GM23338 (cell line): Measurements from ENCODE around the gene NOP58. TPM values are rescaled to one million over a fixed set of nuclear protein-coding genes. Genes with fewer than 3 reads are reported as not detected.

Source experiments
- ATAC-seq: fragments of 200-7000 bp; cut with Tn5 transposase; 3 replicates; pipeline ENCODE4 v1.9.1; 2020
- DNase-seq: peaks from one replicate; pipeline ENCODE4 v3.0.0-alpha.2; 2015; ENCODE audit warnings: low spot score
- H2AFZ ChIP-seq: fragments of 200-600 bp; sonication (generic); 2 replicates; pipeline ENCODE4 v1.8.0; 2016; ENCODE audit warnings: antibody characterized with exemption, mild to moderate bottlenecking, moderate library complexity
- H3F3A ChIP-seq: fragments of 200-600 bp; sonication (generic); replicated peaks from 2 replicates; pipeline ENCODE4 v1.8.0; 2017; ENCODE audit warnings: antibody characterized with exemption, mixed run types, low read depth
- H3K27ac ChIP-seq: fragments of 200-600 bp; sonication (generic); 2 replicates; pipeline ENCODE4 v1.6.1; 2016; ENCODE audit warnings: low read depth
- H3K27me3 ChIP-seq: fragments of 200-600 bp; sonication (generic); 2 replicates; pipeline ENCODE4 v1.8.0; 2016; ENCODE audit warnings: mild to moderate bottlenecking, mixed run types, moderate library complexity; ENCODE audit not compliant: insufficient read depth
- H3K36me3 ChIP-seq: fragments of 200-600 bp; sonication (generic); 2 replicates; pipeline ENCODE4 v1.8.0; 2016; ENCODE audit warnings: mild to moderate bottlenecking; ENCODE audit not compliant: insufficient read depth
- H3K4me1 ChIP-seq: fragments of 200-600 bp; sonication (generic); 2 replicates; pipeline ENCODE4 v1.8.0; 2016; ENCODE audit warnings: mild to moderate bottlenecking, moderate library complexity; ENCODE audit not compliant: insufficient read depth
- H3K4me2 ChIP-seq: fragments of 200-600 bp; sonication (generic); 2 replicates; pipeline ENCODE4 v1.7.1; 2017; ENCODE audit warnings: mixed run types
- H3K4me3 ChIP-seq: fragments of 200-600 bp; sonication (generic); 2 replicates; pipeline ENCODE4 v1.6.1; 2016; ENCODE audit warnings: mixed run types
- H3K79me2 ChIP-seq: fragments of 200-600 bp; sonication (generic); replicated peaks from 2 replicates; pipeline ENCODE4 v1.8.0; 2017; ENCODE audit warnings: mild to moderate bottlenecking; ENCODE audit not compliant: insufficient read depth
- H3K9me2 ChIP-seq: fragments of 200-600 bp; sonication (generic); 2 replicates; pipeline ENCODE4 v1.8.0; 2017; ENCODE audit not compliant: insufficient read depth
- H4K20me1 ChIP-seq: fragments of 200-600 bp; sonication (generic); replicated peaks from 2 replicates; pipeline ENCODE4 v1.8.0; 2017; ENCODE audit warnings: mild to moderate bottlenecking; ENCODE audit not compliant: insufficient read depth
- H3K27ac Mint-ChIP-seq: 2 replicates; pipeline ENCODE4 v1.8.0; 2020; ENCODE audit warnings: inconsistent platforms, mild to moderate bottlenecking, moderate library complexity, mixed read lengths
- H3K27me3 Mint-ChIP-seq: 3 replicates; pipeline ENCODE4 v1.8.0; 2022; ENCODE audit warnings: low read depth, mild to moderate bottlenecking, moderate library complexity, mixed read lengths, inconsistent platforms; ENCODE audit not compliant: insufficient read depth, poor library complexity
- H3K36me3 Mint-ChIP-seq: 3 replicates; pipeline ENCODE4 v1.8.0; 2021; ENCODE audit warnings: low read depth, mild to moderate bottlenecking, inconsistent platforms, moderate library complexity, mixed read lengths
- H3K4me1 Mint-ChIP-seq: 3 replicates; pipeline ENCODE4 v1.8.0; 2020; ENCODE audit warnings: mild to moderate bottlenecking, inconsistent platforms, mixed read lengths
- H3K4me3 Mint-ChIP-seq: 3 replicates; pipeline ENCODE4 v1.8.0; 2021; ENCODE audit warnings: moderate library complexity, mild to moderate bottlenecking, inconsistent platforms, mixed read lengths
- H3K9me3 Mint-ChIP-seq: 3 replicates; pipeline ENCODE4 v1.8.0; 2020; ENCODE audit warnings: moderate library complexity, mild to moderate bottlenecking, inconsistent platforms, mixed read lengths
- CREB1 ChIP-seq: fragments of 250-450 bp; sonication (Bioruptor Pico); IDR thresholded peaks from 2 replicates; pipeline ENCODE4 v1.5.0; 2020; ENCODE audit warnings: low read depth, mild to moderate bottlenecking, moderate library complexity
- CTCF ChIP-seq, 2 experiments: fragments of 200-600 bp in 1 of 2; sonication (generic) in 1 of 2; conservative IDR thresholded peaks; 2 replicates each; pipeline versions ENCODE4 v1.5.1 to v1.6.1; 2016 to 2017; ENCODE audit warnings: antibody characterized with exemption in 2 of 2, low read depth in 2 of 2, mild to moderate bottlenecking in 2 of 2, moderate library complexity in 1 of 2
- ETS1 ChIP-seq: IDR thresholded peaks from 2 replicates; pipeline ENCODE4 v1.6.1; 2016; ENCODE audit warnings: antibody characterized with exemption
- EZH2 ChIP-seq: fragments of 200-600 bp; sonication (generic); IDR thresholded peaks from one replicate; pipeline ENCODE4 v1.8.0; 2017; ENCODE audit warnings: antibody characterized with exemption, mild to moderate bottlenecking, low read depth; ENCODE audit not compliant: unreplicated experiment
- JUNB ChIP-seq: IDR thresholded peaks from one replicate; pipeline ENCODE4 v1.6.1; 2016; ENCODE audit warnings: antibody characterized with exemption; ENCODE audit not compliant: unreplicated experiment
- NANOG ChIP-seq: IDR thresholded peaks from 2 replicates; pipeline ENCODE4 v1.6.1; 2016; ENCODE audit warnings: antibody characterized with exemption, borderline replicate concordance
- POLR2AphosphoS5 ChIP-seq: IDR thresholded peaks from 2 replicates; pipeline ENCODE4 v1.6.1; 2016; ENCODE audit warnings: antibody characterized with exemption, low read depth
- STAT1 ChIP-seq: IDR thresholded peaks from one replicate; pipeline ENCODE4 v1.6.1; 2016; ENCODE audit warnings: antibody characterized with exemption; ENCODE audit not compliant: unreplicated experiment
- ZNF114 ChIP-seq: fragments of 250-450 bp; sonication (Bioruptor Pico); IDR thresholded peaks from 2 replicates; pipeline ENCODE4 v1.5.0; 2020; ENCODE audit warnings: mild to moderate bottlenecking, moderate library complexity
- ZNF331 ChIP-seq: fragments of 250-450 bp; sonication (Bioruptor Pico); IDR thresholded peaks from 2 replicates; pipeline ENCODE4 v1.5.0; 2020; ENCODE audit warnings: low read depth, mild to moderate bottlenecking, moderate library complexity
- ZNF462 ChIP-seq: fragments of 250-450 bp; sonication (Bioruptor Pico); IDR thresholded peaks from 2 replicates; pipeline ENCODE4 v1.5.0; 2020; ENCODE audit warnings: mild to moderate bottlenecking, moderate library complexity
- polyA plus RNA-seq: library from polyadenylated mRNA; unstranded; fragments of >200 nt; fragmentation: Nextera tagmentation; extraction: Ambion mirVana; gene quantifications from 2 replicates; pipeline ENCODE4 v1.2.1, GENCODE V29; 2016
- total RNA-seq: library from RNA; depleted of rRNA; stranded (reverse); fragments of >200 nt; shearing (Covaris generic); gene quantifications from 2 replicates; pipeline ENCODE4 v1.2.3, GENCODE V29; 2014
- TF ChIP-seq, protein P1 (sequence below): IDR thresholded peaks from one replicate; pipeline ENCODE4 v1.6.1; 2018; ENCODE audit warnings: antibody characterized with exemption; ENCODE audit not compliant: unreplicated experiment

The NOP58 gene
- total and polyA plus RNA-seq, 2 experiments from 2014 or later: 174 to 236 TPM

DNA sequence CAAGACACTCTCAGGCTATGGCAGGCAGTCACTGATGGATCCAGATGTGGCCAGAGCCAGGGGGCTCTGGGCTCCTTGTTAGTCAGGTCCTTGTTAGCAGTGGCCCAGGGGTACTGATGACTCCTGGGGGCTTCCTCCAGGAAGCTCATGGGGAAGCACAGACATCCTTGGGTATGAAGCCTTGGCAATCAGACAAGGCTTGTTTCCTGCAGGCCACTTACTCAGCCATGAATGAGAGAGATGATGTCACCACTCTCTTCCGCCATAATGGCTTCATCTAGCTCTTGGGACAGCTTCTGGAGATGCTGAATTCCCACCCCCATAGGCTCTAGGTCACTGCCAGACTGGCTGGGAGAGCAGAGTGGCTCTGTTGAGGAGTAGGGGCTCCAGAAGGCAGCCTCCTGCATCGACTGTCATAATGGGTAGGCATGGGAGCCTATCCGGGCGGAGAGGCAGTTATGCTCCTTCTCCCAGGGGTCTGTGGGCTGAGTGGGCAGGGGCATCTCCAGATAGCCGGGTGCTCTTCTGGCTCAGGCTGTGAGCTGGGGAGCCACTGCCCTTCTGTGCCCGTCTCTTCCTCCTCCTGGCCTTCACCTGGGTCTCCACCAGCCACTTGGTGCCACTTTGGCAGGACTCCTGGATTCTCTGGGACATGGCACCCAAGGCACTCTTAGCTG, 70.4 kb downstream of the NOP58 start:
- Histone ChIP-seq H3K9me2 (no peaks in the 10 kb centered on the region), H3K79me2 (no peaks in the 10 kb centered on the region), H3F3A (no peaks in the 10 kb centered on the region), H3K27ac (no peak overlapping the region), H3K4me1 (no peaks in the 10 kb centered on the region), H4K20me1 (no peaks in the 10 kb centered on the region), H3K4me2 (no peak overlapping the region), H3K4me3 (no peak overlapping the region), H3K36me3 (no peaks in the 10 kb centered on the region), H3K27me3 (no peaks in the 10 kb centered on the region), H2AFZ (no peak overlapping the region)
- no peaks in the 10 kb centered on the region; the same call in 2 of the 3 replicates for H3K9me3 Mint-ChIP-seq
- DNase-seq (no peak), ATAC-seq (no peak)
- no peak overlapping the region for H3K4me3 Mint-ChIP-seq
- TF ChIP-seq CTCF (conservative IDR thresholded peaks at IDR 0.05; ENCODE audit: low read depth in 2 of 2): no peak
- TF ChIP-seq EZH2: no peak
- no peak for TF ChIP-seq ZNF331
- TF ChIP-seq STAT1: no peak
- TF ChIP-seq NANOG: no peak
- TF ChIP-seq CREB1: no peak
- no peak for TF ChIP-seq ZNF114 (CRISPR knock-in tag)
- TF ChIP-seq ETS1: no peak
- no peak for TF ChIP-seq ZNF462
- TF ChIP-seq, protein P1, sequence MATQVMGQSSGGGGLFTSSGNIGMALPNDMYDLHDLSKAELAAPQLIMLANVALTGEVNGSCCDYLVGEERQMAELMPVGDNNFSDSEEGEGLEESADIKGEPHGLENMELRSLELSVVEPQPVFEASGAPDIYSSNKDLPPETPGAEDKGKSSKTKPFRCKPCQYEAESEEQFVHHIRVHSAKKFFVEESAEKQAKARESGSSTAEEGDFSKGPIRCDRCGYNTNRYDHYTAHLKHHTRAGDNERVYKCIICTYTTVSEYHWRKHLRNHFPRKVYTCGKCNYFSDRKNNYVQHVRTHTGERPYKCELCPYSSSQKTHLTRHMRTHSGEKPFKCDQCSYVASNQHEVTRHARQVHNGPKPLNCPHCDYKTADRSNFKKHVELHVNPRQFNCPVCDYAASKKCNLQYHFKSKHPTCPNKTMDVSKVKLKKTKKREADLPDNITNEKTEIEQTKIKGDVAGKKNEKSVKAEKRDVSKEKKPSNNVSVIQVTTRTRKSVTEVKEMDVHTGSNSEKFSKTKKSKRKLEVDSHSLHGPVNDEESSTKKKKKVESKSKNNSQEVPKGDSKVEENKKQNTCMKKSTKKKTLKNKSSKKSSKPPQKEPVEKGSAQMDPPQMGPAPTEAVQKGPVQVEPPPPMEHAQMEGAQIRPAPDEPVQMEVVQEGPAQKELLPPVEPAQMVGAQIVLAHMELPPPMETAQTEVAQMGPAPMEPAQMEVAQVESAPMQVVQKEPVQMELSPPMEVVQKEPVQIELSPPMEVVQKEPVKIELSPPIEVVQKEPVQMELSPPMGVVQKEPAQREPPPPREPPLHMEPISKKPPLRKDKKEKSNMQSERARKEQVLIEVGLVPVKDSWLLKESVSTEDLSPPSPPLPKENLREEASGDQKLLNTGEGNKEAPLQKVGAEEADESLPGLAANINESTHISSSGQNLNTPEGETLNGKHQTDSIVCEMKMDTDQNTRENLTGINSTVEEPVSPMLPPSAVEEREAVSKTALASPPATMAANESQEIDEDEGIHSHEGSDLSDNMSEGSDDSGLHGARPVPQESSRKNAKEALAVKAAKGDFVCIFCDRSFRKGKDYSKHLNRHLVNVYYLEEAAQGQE: no peak
- TF ChIP-seq JUNB: no peak
- no peak for TF ChIP-seq POLR2AphosphoS5
- H3K4me1 Mint-ChIP-seq: no peaks in the 10 kb centered on the region
- peaks cover 4% of the 10 kb centered on the region for H3K27me3 Mint-ChIP-seq
- H3K27ac Mint-ChIP-seq: no peak overlapping the region
- no peaks in the 10 kb centered on the region for H3K36me3 Mint-ChIP-seq
